ENCODE data around the gene ADGRD1.
A peak's percentile ranks its signal among the peaks of the same experiment; 100 is the strongest.

The ADGRD1 gene

DNA sequence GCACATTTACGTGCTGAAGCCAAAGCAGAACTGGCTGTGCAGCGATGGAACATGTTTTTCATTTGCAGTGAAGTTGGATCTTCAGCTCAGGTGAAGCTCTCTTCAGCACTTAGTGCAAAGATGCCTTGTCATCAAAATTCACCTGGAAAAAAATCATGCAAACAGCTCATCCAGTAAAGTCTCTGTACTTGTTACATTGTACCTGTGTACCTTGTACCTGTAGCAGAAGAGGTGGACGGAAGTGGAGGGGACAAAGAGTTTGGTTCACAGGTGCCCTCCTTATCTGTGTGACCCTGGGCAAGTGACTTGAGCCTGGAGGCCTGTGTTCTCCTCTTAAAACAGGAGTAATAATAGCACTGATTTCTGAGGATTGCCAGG, 54.0 kb downstream of the ADGRD1 start:
- TF ChIP-seq, protein P1, sequence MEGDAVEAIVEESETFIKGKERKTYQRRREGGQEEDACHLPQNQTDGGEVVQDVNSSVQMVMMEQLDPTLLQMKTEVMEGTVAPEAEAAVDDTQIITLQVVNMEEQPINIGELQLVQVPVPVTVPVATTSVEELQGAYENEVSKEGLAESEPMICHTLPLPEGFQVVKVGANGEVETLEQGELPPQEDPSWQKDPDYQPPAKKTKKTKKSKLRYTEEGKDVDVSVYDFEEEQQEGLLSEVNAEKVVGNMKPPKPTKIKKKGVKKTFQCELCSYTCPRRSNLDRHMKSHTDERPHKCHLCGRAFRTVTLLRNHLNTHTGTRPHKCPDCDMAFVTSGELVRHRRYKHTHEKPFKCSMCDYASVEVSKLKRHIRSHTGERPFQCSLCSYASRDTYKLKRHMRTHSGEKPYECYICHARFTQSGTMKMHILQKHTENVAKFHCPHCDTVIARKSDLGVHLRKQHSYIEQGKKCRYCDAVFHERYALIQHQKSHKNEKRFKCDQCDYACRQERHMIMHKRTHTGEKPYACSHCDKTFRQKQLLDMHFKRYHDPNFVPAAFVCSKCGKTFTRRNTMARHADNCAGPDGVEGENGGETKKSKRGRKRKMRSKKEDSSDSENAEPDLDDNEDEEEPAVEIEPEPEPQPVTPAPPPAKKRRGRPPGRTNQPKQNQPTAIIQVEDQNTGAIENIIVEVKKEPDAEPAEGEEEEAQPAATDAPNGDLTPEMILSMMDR (IDR thresholded peaks at IDR 0.05; ENCODE audit: low read depth, low read length) = no peak
- DNase-seq (ENCODE audit: extremely low read depth, low read depth) = no peak

DNA sequence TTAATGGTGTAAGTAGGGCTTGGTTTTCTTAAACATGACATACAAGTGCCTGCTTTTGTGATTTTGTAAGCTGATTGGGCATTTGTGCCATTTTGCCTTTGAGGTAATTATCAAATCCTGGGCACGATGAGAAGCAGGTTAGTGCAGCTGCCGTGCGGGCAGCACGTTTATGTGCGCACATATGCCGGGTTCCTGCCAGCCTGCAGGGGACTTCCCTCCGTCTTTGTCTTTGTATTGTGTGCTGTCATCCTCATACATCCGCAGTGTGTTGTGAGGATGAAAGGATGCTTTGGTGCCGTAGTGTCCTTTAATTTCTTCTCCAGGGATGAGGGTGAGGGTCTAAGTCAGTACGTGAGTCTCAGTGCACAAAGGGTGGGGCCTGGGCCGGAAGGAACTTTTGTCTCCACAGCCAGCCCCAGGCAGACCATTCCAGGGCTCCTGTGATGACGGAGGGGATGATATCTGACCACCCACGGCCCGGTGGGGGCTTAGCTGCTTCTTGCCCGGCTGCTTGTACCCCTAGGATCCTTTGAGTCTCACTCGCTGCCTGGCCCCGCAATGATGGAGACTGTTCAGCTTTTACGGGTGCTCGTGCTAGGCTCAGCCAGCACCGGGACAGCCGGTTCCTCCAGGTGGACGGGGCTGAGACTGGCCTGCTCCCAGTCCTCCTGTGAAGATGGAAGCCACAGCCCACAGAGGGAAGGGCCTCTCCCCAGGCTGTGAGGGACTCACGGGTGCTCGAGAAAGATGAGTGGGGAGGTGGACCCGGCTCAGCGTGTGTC, 54.6 kb downstream of the ADGRD1 start:
- no peak for DNase-seq (ENCODE audit: extremely low read depth, low read depth)

DNA sequence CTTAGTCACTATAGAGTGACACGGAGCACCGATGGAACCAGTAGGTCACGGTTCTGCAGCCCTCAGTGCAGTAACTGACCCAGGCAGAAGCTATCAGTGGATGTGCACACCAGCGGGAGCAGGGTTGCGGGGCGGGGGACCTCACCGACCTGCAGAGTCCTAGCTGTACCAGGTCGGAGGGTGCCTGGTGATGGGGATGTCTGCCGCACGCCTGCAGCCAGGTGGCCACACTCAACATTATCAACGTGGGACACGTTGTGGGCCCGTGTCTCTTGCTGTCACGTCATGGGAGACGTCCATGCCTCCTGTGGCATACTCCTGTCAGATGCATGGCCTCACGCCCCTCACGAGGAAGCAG, 55.2 kb downstream of the ADGRD1 start:
- DNase-seq (ENCODE audit: extremely low read depth, low read depth) = no peak
- TF ChIP-seq, protein P1 (IDR thresholded peaks at IDR 0.05; ENCODE audit: low read depth, low read length) = no peak

More for the DNA sequence above, 54.6 kb downstream of the ADGRD1 start:
- TF ChIP-seq, protein P1 (IDR thresholded peaks at IDR 0.05; ENCODE audit: low read depth, low read length) = no peak

DNA sequence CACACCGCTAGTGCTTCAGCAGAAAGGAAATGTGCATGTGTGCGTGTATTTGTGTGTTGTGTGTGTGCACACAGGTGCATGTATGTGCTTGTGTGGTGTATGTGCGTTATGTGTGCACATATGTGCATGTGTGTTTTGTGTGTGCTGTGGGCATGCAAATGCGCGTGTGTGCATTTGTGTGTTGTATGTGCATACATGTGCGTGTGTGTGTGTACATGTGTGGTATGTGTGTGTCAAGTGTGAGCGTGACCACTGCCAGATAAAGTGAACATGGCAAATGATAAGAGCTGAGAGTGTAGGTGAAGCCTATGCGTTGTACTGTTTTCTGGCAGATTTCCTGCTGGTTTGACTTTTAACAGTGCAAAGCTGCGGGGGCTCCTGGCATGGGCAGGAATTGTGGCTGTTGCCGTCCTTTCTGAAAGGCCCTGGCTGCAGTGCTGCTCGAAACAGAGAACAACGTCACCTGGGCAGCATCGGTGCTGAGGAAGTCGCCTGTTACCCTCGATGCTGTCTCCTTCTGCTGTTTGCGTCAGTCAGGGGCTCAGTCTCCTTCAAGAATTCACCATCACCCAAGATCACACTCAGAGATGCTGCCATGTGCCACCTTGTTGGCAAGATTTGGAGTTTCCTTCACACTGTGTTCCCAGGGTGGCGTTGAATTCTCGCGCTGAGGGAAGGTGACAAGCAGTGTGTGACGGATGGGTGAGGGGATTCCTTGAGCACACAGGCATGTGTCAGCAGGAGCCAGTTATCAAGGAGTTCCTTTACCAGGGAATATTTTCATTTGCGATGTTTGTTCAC, 56.1 kb downstream of the ADGRD1 start:
- DNase-seq (ENCODE audit: extremely low read depth, low read depth) = no peak
- TF ChIP-seq, protein P1 (IDR thresholded peaks at IDR 0.05; ENCODE audit: low read depth, low read length) = no peak

DNA sequence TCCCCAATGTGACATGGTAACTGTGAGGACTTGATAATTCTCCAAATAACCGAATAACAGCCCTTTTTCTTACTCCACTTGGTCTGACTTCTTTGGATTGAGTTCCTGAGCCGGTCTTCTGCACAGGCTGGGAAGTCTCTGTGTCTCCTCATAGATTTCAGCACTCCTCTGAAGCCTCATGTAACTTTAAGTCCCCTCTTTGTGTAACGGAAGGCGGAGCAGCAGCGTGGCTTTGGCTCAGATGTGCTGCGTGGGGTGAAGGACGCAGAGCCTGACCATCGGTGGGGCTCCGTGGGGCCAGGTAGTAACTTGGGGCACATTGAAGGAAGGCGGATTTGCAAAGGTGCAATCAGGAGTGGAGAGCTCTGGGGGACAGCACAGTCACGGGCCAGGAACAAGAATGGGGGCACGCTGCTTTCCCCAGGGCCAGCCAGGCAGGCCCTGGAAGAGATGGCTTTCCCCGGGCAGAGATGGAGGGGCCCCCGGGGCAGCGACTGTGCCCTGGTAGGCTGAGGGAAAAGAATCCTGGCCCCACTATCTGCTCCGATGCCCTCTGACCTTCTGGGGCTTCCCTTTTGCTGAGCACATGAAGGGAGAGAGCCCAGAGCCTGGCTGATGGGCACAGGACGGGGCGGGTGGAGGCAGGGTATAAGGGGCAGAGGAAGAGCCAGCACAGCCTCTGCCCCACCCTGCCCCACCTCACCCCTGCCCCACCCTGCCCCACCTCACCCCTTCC, 56.9 kb downstream of the ADGRD1 start:
- no peak for DNase-seq (ENCODE audit: extremely low read depth, low read depth)
- TF ChIP-seq, protein P1 (IDR thresholded peaks at IDR 0.05; ENCODE audit: low read depth, low read length) = no peak

DNA sequence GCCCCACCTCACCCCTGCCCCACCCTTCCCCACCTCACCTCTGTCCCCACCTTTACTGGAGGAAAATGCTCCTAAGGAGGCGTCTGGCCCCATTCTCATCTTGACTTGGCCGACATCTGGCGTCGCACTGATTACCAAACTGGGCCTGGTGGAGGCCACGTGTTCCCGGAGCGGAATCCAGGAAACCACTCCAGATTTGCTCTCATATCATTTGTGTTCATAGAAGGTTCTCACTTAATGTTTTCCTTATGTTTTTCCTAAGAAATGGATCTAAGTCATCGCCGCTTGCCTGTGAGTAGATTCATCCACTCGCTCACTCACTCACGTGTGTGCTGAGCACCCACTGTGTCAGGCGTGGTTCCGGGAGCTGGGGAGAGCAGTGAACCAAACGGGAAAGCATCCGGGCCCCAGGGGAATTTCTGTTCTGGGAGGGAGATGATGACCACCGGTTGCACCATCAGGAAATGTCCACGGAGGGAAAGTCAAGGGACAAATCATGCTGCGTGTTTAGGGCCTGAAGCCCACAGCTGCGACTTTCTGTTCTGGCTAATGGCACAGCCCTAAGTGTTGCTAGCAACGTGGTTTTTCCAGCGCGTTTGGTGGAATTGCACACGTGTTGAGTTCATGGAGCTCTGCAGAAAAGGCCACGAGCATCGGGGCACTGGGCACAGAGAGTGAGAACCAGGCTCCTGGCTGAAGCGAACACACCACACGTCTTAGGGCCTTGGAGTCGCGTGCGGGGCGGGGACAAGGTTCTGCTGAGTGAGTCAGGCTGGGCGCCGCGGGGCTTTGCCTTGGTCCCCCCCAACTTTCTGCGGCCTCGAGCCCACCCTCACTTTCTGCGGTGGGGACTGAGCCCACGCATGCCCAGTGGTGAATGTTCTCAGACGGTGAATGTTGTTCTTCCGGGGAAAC, 57.7 kb downstream of the ADGRD1 start:
- peak; percentile 44 for DNase-seq (ENCODE audit: extremely low read depth, low read depth)
- TF ChIP-seq, protein P1 (IDR thresholded peaks at IDR 0.05; ENCODE audit: low read depth, low read length) = no peak
